HEK293 (cell line): ENCODE measurements around the gene CDHR1.

Source experiments
- CTCF ChIA-PET: fragments of 350-600 bp; formaldehyde crosslinking; extraction: SDS; loops from one replicate; lab custom pipeline; 2021; ENCODE audit warnings: antibody characterized with exemption; lab: Yijun Ruan, JAX
- POLR2A ChIA-PET: fragments of 300-600 bp; formaldehyde crosslinking; extraction: SDS; loops from one replicate; lab custom pipeline; 2020; ENCODE audit warnings: antibody characterized with exemption, inconsistent platforms; lab: Yijun Ruan, JAX
- H3K27ac ChIP-seq: fragments of 200-500 bp; sonication (Bioruptor generic); 2 replicates; pipeline ENCODE4 v1.5.1; 2014; ENCODE audit warnings: low read depth, low read length, control low read depth, inconsistent platforms; ENCODE audit errors: extremely low read depth
- H3K36me3 ChIP-seq, 2 experiments: fragments of 200-500 bp in 1 of 2; sonication (Bioruptor generic) in 1 of 2; 1 replicate in 1 of 2; 2 replicates in 1 of 2; pipeline ENCODE4 v1.5.1; 2014 to 2017; ENCODE audit warnings: inconsistent platforms in 2 of 2, low read length in 2 of 2; ENCODE audit not compliant: control insufficient read depth in 2 of 2, insufficient read depth in 1 of 2
- H3K4me1 ChIP-seq: fragments of 200-500 bp; sonication (Bioruptor generic); 2 replicates; pipeline ENCODE4 v1.5.1; 2014; ENCODE audit warnings: mild to moderate bottlenecking, low read length, inconsistent platforms; ENCODE audit not compliant: control insufficient read depth, insufficient read depth
- H3K4me3 ChIP-seq: 2 replicates; pipeline ENCODE4 v1.5.1; 2011; ENCODE audit warnings: low read depth, mild to moderate bottlenecking, control low read depth, low read length, moderate library complexity
- H3K9me3 ChIP-seq: fragments of 200-500 bp; sonication (Bioruptor generic); 2 replicates; pipeline ENCODE4 v1.5.1; 2014; ENCODE audit warnings: low read depth, low read length, inconsistent platforms; ENCODE audit not compliant: control insufficient read depth, insufficient read depth
- GLIS2 ChIP-seq: fragments of 450-650 bp; formaldehyde crosslinking; IDR thresholded peaks from 2 replicates; pipeline ENCODE4 v1.5.1; 2016; ENCODE audit warnings: missing biosample characterization, missing genetic modification characterization
- KLF9 ChIP-seq: fragments of 450-650 bp; formaldehyde crosslinking; IDR thresholded peaks from 2 replicates; pipeline ENCODE4 v1.5.1; 2016; ENCODE audit warnings: missing biosample characterization, missing genetic modification characterization, low read depth
- SCRT1 ChIP-seq: fragments of 450-650 bp; formaldehyde crosslinking; IDR thresholded peaks from 2 replicates; pipeline ENCODE4 v1.5.1; 2016; ENCODE audit warnings: missing biosample characterization, missing genetic modification characterization, borderline replicate concordance
- YY2 ChIP-seq: fragments of 450-650 bp; formaldehyde crosslinking; IDR thresholded peaks from 2 replicates; pipeline ENCODE4 v1.5.1; 2016; ENCODE audit warnings: missing biosample characterization, missing genetic modification characterization
- ZBTB8A ChIP-seq: fragments of 450-650 bp; formaldehyde crosslinking; IDR thresholded peaks from 2 replicates; pipeline ENCODE4 v1.5.1; 2016; ENCODE audit warnings: missing biosample characterization, missing genetic modification characterization
- ZFHX2 ChIP-seq: fragments of 450-650 bp; formaldehyde crosslinking; conservative IDR thresholded peaks from 2 replicates; pipeline ENCODE4 v1.5.1; 2016; ENCODE audit warnings: missing biosample characterization, missing genetic modification characterization
- ZFP37 ChIP-seq: fragments of 450-650 bp; formaldehyde crosslinking; IDR thresholded peaks from 2 replicates; pipeline ENCODE4 v1.5.1; 2016; ENCODE audit warnings: missing biosample characterization, missing genetic modification characterization
- ZFP69B ChIP-seq: fragments of 450-650 bp; formaldehyde crosslinking; IDR thresholded peaks from 2 replicates; pipeline ENCODE4 v1.5.1; 2016; ENCODE audit warnings: missing biosample characterization, missing genetic modification characterization
- ZNF112 ChIP-seq: fragments of 450-650 bp; formaldehyde crosslinking; IDR thresholded peaks from 2 replicates; pipeline ENCODE4 v1.5.0; 2017; ENCODE audit warnings: missing biosample characterization, missing genetic modification characterization
- ZNF138 ChIP-seq: fragments of 450-650 bp; formaldehyde crosslinking; IDR thresholded peaks from 2 replicates; pipeline ENCODE4 v1.5.1; 2016; ENCODE audit warnings: missing biosample characterization, missing genetic modification characterization, borderline replicate concordance
- ZNF16 ChIP-seq: fragments of 450-650 bp; formaldehyde crosslinking; IDR thresholded peaks from 2 replicates; pipeline ENCODE4 v1.5.1; 2016; ENCODE audit warnings: low read depth, missing biosample characterization, missing genetic modification characterization
- ZNF19 ChIP-seq: fragments of 450-650 bp; formaldehyde crosslinking; IDR thresholded peaks from 2 replicates; pipeline ENCODE4; 2016; ENCODE audit warnings: missing biosample characterization, missing genetic modification characterization, low read depth
- ZNF394 ChIP-seq: fragments of 450-650 bp; formaldehyde crosslinking; IDR thresholded peaks from 2 replicates; pipeline ENCODE4 v1.5.1; 2016; ENCODE audit warnings: missing biosample characterization, missing genetic modification characterization, mild to moderate bottlenecking, moderate library complexity, borderline replicate concordance
- ZNF48 ChIP-seq: fragments of 450-650 bp; formaldehyde crosslinking; IDR thresholded peaks from 2 replicates; pipeline ENCODE4 v1.5.1; 2016; ENCODE audit warnings: missing biosample characterization, missing genetic modification characterization
- ZNF501 ChIP-seq: fragments of 450-650 bp; formaldehyde crosslinking; IDR thresholded peaks from 2 replicates; pipeline ENCODE4 v1.5.1; 2016; ENCODE audit warnings: missing biosample characterization, missing genetic modification characterization
- ZNF596 ChIP-seq: fragments of 450-650 bp; IDR thresholded peaks from 2 replicates; pipeline ENCODE4 v1.5.0; 2018; ENCODE audit warnings: missing biosample characterization, mild to moderate bottlenecking, missing genetic modification characterization, moderate library complexity
- ZNF626 ChIP-seq: fragments of 450-650 bp; sonication (Bioruptor Pico); formaldehyde crosslinking; IDR thresholded peaks from 2 replicates; pipeline ENCODE4 v1.5.1; 2018; ENCODE audit warnings: missing biosample characterization, missing genetic modification characterization, inconsistent platforms
- ZNF768 ChIP-seq: fragments of 450-650 bp; formaldehyde crosslinking; IDR thresholded peaks from 2 replicates; pipeline ENCODE4 v1.5.1; 2018; ENCODE audit warnings: missing biosample characterization, mild to moderate bottlenecking, missing genetic modification characterization
- TF ChIP-seq, protein P1 (sequence below): fragments of 450-650 bp; IDR thresholded peaks from 2 replicates; pipeline ENCODE4 v1.5.1; 2018; ENCODE audit warnings: missing biosample characterization, mild to moderate bottlenecking, missing genetic modification characterization
- TF ChIP-seq, protein P2 (sequence below): fragments of 450-650 bp; formaldehyde crosslinking; IDR thresholded peaks from 2 replicates; pipeline ENCODE4 v1.5.1; 2016; ENCODE audit warnings: missing biosample characterization, missing genetic modification characterization
- TF ChIP-seq, protein P3 (sequence below): fragments of 450-650 bp; formaldehyde crosslinking; IDR thresholded peaks from 2 replicates; pipeline ENCODE4 v1.5.1; 2016; ENCODE audit warnings: missing biosample characterization, missing genetic modification characterization
- TF ChIP-seq, protein P4 (sequence below): fragments of 450-650 bp; formaldehyde crosslinking; optimal IDR thresholded peaks from 2 replicates; pipeline ENCODE3; 2016; ENCODE audit warnings: missing biosample characterization, mild to moderate bottlenecking, missing genetic modification characterization
- TF ChIP-seq, protein P5 (sequence below): fragments of 450-650 bp; formaldehyde crosslinking; IDR thresholded peaks from 2 replicates; pipeline ENCODE4 v1.5.1; 2017; ENCODE audit warnings: missing biosample characterization, missing genetic modification characterization

The CDHR1 gene

DNA sequence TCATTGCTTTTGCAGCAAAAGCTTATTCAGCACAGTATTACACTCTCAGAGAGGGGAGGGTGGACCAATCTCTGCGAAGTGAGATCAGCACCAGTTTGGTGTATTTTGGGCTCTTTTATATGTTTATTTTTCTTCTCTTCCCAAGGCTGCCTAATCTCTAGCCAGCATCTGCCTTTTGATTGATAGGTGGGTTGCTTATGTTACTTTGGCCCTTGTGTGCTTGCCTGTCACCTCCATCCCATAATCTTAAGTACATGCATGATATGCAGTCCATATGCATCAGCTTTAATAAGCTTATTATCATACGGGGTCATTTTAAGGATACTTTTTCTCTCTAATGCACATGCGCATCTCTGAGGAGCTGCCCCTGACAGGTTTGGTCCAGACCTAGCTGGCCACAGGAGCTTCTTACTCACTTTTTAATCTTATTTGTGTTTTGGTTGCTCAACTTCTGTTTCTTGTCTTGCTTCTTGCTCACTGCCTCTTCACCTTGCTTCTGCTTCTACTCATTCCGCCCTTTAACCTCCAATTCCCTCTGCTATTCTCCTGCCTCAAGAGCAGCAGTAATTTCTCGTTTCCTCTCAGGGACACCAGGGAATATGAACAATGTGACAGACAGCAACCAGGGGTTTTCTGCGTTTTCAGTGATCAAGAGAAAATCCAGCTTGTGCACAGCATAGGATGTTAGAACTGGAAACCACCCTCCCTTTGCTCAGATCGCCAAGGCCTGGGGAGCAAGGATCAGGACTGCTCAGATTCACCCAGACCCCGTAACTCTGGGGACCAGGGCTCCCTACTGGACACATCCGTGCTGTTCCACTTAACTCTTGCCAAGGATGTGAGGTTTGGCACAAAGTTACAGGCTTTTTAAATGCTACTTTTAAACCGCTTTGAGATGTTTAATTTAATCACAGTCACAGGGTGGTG is 60.5 kb downstream of the CDHR1 start:
- ChIA-PET POLR2A (interaction anchor here (0.7 kb wide), 1 partner anchor 255 kb away, joined by 4 read pairs; no protein-coding TSS in a partner anchor), CTCF (interaction anchor here (0.9 to 2.1 kb wide), 3 partner anchors 9 to 282 kb away, joined by 3 to 8 read pairs (median 5); no protein-coding TSS in a partner anchor)
- H3K4me3 ChIP-seq: no peak overlapping the region
- no peak overlapping the region for H3K27ac ChIP-seq
- H3K36me3 ChIP-seq: no peaks in the 10 kb centered on the region
- no peaks in the 10 kb centered on the region for H3K4me1 ChIP-seq
- no peaks in the 10 kb centered on the region for H3K9me3 ChIP-seq
- TF ChIP-seq ZFP37 (tag by site-specific recombination): no peak
- no peak for TF ChIP-seq ZNF501
- TF ChIP-seq YY2: no peak
- no peak for TF ChIP-seq ZNF19
- TF ChIP-seq GLIS2 (tag by site-specific recombination): no peak
- TF ChIP-seq ZNF626: no peak
- TF ChIP-seq ZNF112 (tag by site-specific recombination): no peak
- TF ChIP-seq, protein P1, sequence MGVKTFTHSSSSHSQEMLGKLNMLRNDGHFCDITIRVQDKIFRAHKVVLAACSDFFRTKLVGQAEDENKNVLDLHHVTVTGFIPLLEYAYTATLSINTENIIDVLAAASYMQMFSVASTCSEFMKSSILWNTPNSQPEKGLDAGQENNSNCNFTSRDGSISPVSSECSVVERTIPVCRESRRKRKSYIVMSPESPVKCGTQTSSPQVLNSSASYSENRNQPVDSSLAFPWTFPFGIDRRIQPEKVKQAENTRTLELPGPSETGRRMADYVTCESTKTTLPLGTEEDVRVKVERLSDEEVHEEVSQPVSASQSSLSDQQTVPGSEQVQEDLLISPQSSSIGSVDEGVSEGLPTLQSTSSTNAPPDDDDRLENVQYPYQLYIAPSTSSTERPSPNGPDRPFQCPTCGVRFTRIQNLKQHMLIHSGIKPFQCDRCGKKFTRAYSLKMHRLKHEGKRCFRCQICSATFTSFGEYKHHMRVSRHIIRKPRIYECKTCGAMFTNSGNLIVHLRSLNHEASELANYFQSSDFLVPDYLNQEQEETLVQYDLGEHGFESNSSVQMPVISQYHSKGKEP (tag by site-specific recombination): no peak
- TF ChIP-seq ZNF596: no peak
- no peak for TF ChIP-seq ZNF16 (tag by site-specific recombination)
- TF ChIP-seq, protein P2, sequence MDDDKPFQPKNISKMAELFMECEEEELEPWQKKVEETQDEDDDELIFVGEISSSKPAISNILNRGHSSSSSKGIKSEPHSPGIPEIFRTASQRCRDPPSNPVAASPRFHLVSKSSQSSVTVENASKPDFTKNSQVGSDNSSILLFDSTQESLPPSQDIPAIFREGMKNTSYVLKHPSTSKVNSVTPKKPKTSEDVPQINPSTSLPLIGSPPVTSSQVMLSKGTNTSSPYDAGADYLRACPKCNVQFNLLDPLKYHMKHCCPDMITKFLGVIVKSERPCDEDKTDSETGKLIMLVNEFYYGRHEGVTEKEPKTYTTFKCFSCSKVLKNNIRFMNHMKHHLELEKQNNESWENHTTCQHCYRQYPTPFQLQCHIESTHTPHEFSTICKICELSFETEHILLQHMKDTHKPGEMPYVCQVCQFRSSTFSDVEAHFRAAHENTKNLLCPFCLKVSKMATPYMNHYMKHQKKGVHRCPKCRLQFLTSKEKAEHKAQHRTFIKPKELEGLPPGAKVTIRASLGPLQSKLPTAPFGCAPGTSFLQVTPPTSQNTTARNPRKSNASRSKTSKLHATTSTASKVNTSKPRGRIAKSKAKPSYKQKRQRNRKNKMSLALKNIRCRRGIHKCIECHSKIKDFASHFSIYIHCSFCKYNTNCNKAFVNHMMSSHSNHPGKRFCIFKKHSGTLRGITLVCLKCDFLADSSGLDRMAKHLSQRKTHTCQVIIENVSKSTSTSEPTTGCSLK (tag by site-specific recombination): no peak
- no peak for TF ChIP-seq ZNF48 (tag by site-specific recombination)
- TF ChIP-seq, all 188 proteins: peak for 0

DNA sequence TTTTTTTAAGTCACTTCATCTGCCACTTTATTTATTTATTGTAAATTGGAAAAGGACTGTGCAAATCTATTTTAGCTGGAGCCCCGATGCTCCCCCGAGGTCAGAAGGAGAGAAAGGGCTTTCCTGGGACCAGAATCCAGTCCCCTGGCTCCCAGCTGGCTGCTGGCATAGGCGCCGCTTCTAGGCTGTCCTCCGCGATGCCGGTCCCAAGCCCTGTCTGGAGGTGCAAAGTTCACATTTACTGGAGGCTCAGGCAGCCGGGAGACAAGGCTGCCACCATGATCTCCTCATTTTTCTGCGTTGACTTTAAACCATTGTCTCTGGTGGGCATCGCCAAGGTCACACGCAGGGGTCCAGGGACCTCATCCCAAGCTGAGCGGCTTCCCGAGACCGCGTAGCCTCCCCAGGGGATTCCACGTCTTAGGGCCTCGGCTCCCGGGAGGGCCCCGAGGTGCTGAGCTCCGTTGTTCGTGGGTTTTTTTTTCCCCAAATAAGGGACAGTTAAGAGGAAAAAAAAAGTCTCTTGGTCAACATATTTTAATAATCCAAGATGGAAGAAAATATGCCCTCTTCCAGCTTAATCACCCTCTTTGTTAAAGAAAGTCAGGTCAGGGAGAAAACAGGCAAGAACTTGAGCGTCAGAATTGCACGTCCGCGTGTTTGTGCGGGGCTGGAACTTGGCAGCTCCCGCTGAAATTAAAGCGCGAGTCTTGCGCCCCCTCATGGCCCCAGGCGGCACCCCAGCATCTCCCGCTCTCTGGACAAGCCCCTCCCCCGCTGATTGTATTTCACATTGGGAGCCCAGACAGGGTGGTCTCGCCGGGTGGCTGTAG is 62.4 kb downstream of the CDHR1 start:
- ChIA-PET CTCF (interaction anchor here (0.5 to 2.4 kb wide), 16 partner anchors 11 to 1208 kb away, joined by 3 to 18 read pairs (median 3); partner anchors contain the start of genes GPR15LG and RGR), POLR2A (no interaction called here)
- Histone ChIP-seq H3K4me1 (no peaks in the 10 kb centered on the region), H3K4me3 (no peak overlapping the region), H3K36me3 (no peaks in the 10 kb centered on the region), H3K27ac (no peak overlapping the region), H3K9me3 (no peaks in the 10 kb centered on the region)
- TF ChIP-seq SCRT1 (tag by site-specific recombination): no peak
- no peak for TF ChIP-seq ZNF596
- TF ChIP-seq, protein P3, sequence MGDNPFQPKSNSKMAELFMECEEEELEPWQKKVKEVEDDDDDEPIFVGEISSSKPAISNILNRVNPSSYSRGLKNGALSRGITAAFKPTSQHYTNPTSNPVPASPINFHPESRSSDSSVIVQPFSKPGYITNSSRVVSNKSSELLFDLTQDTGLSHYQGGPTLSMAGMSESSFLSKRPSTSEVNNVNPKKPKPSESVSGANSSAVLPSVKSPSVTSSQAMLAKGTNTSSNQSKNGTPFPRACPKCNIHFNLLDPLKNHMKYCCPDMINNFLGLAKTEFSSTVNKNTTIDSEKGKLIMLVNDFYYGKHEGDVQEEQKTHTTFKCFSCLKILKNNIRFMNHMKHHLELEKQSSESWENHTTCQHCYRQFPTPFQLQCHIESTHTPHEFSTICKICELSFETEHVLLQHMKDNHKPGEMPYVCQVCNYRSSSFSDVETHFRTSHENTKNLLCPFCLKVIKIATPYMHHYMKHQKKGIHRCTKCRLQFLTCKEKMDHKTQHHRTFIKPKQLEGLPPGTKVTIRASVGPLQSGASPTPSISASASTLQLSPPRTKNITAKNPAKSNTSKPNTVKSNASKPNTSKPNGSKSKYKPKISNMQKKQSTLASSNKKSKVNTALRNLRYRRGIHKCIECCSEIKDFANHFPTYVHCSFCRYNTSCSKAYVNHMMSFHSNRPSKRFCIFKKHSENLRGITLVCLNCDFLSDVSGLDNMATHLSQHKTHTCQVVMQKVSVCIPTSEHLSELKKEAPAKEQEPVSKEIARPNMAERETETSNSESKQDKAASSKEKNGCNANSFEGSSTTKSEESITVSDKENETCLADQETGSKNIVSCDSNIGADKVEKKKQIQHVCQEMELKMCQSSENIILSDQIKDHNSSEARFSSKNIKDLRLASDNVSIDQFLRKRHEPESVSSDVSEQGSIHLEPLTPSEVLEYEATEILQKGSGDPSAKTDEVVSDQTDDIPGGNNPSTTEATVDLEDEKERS (tag by site-specific recombination): no peak
- TF ChIP-seq ZFHX2 (tag by site-specific recombination): no peak
- TF ChIP-seq, protein P4, sequence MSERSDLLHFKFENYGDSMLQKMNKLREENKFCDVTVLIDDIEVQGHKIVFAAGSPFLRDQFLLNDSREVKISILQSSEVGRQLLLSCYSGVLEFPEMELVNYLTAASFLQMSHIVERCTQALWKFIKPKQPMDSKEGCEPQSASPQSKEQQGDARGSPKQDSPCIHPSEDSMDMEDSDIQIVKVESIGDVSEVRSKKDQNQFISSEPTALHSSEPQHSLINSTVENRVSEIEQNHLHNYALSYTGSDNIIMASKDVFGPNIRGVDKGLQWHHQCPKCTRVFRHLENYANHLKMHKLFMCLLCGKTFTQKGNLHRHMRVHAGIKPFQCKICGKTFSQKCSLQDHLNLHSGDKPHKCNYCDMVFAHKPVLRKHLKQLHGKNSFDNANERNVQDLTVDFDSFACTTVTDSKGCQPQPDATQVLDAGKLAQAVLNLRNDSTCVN (tag by site-specific recombination): no peak
- TF ChIP-seq ZNF138 (tag by site-specific recombination): no peak
- TF ChIP-seq YY2: no peak
- TF ChIP-seq ZNF394 (tag by site-specific recombination): no peak
- no peak for TF ChIP-seq KLF9 (tag by site-specific recombination)
- no peak for TF ChIP-seq ZBTB8A (tag by site-specific recombination)
- no peak for TF ChIP-seq ZFP69B
- TF ChIP-seq, protein P5, sequence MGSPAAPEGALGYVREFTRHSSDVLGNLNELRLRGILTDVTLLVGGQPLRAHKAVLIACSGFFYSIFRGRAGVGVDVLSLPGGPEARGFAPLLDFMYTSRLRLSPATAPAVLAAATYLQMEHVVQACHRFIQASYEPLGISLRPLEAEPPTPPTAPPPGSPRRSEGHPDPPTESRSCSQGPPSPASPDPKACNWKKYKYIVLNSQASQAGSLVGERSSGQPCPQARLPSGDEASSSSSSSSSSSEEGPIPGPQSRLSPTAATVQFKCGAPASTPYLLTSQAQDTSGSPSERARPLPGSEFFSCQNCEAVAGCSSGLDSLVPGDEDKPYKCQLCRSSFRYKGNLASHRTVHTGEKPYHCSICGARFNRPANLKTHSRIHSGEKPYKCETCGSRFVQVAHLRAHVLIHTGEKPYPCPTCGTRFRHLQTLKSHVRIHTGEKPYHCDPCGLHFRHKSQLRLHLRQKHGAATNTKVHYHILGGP (tag by site-specific recombination): no peak
- no peak for TF ChIP-seq ZNF768 (tag by site-specific recombination)
